Measurements from ENCODE around the gene ZBTB49. TPM values are rescaled to one million over a fixed set of nuclear protein-coding genes. Genes with fewer than 3 reads are reported as not detected.

Gene ZBTB49
- total RNA-seq, 1 experiment from 2014 or later = 5.6 TPM

DNA sequence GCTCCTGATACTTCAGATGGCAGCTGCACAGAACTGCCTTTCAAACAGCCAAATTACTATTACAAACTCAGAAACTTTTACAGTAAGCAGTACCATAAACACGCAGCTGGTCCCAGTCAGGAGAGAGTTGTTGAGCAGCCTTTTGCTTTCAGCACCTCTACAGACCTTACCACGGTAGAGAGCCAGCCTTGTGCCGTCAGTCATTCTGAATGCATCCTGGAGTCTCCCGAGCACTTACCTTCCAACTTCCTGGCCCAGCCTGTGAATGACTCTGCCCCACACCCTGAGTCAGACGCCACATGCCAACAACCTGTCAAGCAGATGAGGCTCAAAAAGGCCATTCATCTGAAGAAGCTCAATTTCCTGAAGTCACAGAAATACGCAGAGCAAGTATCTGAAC is 12.4 kb downstream of the ZBTB49 start:
- no peak for ATAC-seq
- TF ChIP-seq, protein P1, sequence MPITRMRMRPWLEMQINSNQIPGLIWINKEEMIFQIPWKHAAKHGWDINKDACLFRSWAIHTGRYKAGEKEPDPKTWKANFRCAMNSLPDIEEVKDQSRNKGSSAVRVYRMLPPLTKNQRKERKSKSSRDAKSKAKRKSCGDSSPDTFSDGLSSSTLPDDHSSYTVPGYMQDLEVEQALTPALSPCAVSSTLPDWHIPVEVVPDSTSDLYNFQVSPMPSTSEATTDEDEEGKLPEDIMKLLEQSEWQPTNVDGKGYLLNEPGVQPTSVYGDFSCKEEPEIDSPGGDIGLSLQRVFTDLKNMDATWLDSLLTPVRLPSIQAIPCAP (CRISPR knock-in tag; IDR thresholded peaks at IDR 0.05) = no peak
- TF ChIP-seq ARID4B (CRISPR knock-in tag; IDR thresholded peaks at IDR 0.05; ENCODE audit: borderline replicate concordance) (no peak), CBFB (CRISPR knock-in tag; IDR thresholded peaks at IDR 0.05; ENCODE audit: low read depth) (no peak), FOXP1 (CRISPR knock-in tag; IDR thresholded peaks at IDR 0.05; ENCODE audit: borderline replicate concordance) (no peak), IRF2 (CRISPR knock-in tag; IDR thresholded peaks at IDR 0.05; ENCODE audit: borderline replicate concordance, low read depth) (no peak), TCF7 (CRISPR knock-in tag; IDR thresholded peaks at IDR 0.05; ENCODE audit: low read depth) (no peak), ZNF671 (CRISPR knock-in tag; IDR thresholded peaks at IDR 0.05) (no peak), JUN (CRISPR knock-in tag; IDR thresholded peaks at IDR 0.05) (no peak), TEAD1 (CRISPR knock-in tag; IDR thresholded peaks at IDR 0.05) (no peak), NR2C2 (CRISPR knock-in tag; IDR thresholded peaks at IDR 0.05) (no peak)
- TF ChIP-seq, protein P2, sequence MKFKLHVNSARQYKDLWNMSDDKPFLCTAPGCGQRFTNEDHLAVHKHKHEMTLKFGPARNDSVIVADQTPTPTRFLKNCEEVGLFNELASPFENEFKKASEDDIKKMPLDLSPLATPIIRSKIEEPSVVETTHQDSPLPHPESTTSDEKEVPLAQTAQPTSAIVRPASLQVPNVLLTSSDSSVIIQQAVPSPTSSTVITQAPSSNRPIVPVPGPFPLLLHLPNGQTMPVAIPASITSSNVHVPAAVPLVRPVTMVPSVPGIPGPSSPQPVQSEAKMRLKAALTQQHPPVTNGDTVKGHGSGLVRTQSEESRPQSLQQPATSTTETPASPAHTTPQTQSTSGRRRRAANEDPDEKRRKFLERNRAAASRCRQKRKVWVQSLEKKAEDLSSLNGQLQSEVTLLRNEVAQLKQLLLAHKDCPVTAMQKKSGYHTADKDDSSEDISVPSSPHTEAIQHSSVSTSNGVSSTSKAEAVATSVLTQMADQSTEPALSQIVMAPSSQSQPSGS (CRISPR knock-in tag; IDR thresholded peaks at IDR 0.05; ENCODE audit: borderline replicate concordance, low read depth) = no peak
- TF ChIP-seq, protein P3, sequence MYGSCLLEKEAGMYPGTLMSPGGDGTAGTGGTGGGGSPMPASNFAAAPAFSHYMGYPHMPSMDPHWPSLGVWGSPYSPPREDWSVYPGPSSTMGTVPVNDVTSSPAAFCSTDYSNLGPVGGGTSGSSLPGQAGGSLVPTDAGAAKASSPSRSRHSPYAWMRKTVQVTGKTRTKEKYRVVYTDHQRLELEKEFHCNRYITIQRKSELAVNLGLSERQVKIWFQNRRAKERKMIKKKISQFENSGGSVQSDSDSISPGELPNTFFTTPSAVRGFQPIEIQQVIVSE (CRISPR knock-in tag; IDR thresholded peaks at IDR 0.05; ENCODE audit: borderline replicate concordance) = no peak
- TF ChIP-seq, protein P4, sequence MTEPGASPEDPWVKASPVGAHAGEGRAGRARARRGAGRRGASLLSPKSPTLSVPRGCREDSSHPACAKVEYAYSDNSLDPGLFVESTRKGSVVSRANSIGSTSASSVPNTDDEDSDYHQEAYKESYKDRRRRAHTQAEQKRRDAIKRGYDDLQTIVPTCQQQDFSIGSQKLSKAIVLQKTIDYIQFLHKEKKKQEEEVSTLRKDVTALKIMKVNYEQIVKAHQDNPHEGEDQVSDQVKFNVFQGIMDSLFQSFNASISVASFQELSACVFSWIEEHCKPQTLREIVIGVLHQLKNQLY (CRISPR knock-in tag; IDR thresholded peaks at IDR 0.05) = no peak
- ChIA-PET POLR2A (no interaction called here), CTCF (no interaction called here)
- Mint-ChIP-seq H3K4me3 (no peak overlapping the region), H3K27ac (no peak overlapping the region), H3K4me1 (no peaks in the 10 kb centered on the region), H3K36me3 (peaks cover 14% of the 10 kb centered on the region), H3K27me3 (ENCODE audit: low read depth) (no peaks in the 10 kb centered on the region), H3K9me3 (no peaks in the 10 kb centered on the region)
- no peak for DNase-seq (ENCODE audit: low spot score)

DNA sequence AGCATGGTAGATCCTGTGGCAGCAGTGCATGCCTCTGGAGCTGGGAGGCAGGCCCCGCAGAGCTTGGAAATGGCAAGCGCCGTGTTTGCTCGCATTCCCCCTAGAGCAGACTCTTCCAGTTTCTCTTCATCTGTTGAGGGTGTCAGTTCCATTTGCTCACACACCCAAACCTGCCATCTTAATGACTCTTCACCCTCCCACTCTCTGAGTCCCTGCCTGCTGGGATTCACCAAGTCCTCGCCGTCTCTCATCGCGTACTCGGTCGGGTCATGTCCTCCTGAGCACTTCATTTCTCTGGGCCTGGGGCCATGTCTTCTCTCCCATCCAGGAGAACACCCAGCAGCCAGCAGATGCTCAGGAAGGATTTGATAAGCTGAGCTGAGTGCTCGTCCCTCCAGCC is 16.9 kb downstream of the ZBTB49 start:
- Mint-ChIP-seq H3K4me1 (no peaks in the 10 kb centered on the region), H3K4me3 (no peak overlapping the region), H3K27ac (no peak overlapping the region), H3K36me3 (peaks cover 13% of the 10 kb centered on the region), H3K27me3 (ENCODE audit: low read depth) (no peaks in the 10 kb centered on the region), H3K9me3 (no peaks in the 10 kb centered on the region)
- DNase-seq (ENCODE audit: low spot score) (no peak), ATAC-seq (no peak)
- TF ChIP-seq SP1 (CRISPR knock-in tag; conservative IDR thresholded peaks at IDR 0.05) = no peak
- TF ChIP-seq IRF2 (CRISPR knock-in tag; IDR thresholded peaks at IDR 0.05; ENCODE audit: borderline replicate concordance, low read depth) = no peak
- TF ChIP-seq NR1H2 (CRISPR knock-in tag; IDR thresholded peaks at IDR 0.05) = no peak
- TF ChIP-seq, protein P1 (CRISPR knock-in tag; IDR thresholded peaks at IDR 0.05) = no peak
- TF ChIP-seq ETV6 (CRISPR knock-in tag; IDR thresholded peaks at IDR 0.05) = no peak
- TF ChIP-seq ZNF671 (CRISPR knock-in tag; IDR thresholded peaks at IDR 0.05) = no peak
- TF ChIP-seq, protein P5, sequence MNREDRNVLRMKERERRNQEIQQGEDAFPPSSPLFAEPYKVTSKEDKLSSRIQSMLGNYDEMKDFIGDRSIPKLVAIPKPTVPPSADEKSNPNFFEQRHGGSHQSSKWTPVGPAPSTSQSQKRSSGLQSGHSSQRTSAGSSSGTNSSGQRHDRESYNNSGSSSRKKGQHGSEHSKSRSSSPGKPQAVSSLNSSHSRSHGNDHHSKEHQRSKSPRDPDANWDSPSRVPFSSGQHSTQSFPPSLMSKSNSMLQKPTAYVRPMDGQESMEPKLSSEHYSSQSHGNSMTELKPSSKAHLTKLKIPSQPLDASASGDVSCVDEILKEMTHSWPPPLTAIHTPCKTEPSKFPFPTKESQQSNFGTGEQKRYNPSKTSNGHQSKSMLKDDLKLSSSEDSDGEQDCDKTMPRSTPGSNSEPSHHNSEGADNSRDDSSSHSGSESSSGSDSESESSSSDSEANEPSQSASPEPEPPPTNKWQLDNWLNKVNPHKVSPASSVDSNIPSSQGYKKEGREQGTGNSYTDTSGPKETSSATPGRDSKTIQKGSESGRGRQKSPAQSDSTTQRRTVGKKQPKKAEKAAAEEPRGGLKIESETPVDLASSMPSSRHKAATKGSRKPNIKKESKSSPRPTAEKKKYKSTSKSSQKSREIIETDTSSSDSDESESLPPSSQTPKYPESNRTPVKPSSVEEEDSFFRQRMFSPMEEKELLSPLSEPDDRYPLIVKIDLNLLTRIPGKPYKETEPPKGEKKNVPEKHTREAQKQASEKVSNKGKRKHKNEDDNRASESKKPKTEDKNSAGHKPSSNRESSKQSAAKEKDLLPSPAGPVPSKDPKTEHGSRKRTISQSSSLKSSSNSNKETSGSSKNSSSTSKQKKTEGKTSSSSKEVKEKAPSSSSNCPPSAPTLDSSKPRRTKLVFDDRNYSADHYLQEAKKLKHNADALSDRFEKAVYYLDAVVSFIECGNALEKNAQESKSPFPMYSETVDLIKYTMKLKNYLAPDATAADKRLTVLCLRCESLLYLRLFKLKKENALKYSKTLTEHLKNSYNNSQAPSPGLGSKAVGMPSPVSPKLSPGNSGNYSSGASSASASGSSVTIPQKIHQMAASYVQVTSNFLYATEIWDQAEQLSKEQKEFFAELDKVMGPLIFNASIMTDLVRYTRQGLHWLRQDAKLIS (CRISPR knock-in tag; IDR thresholded peaks at IDR 0.05; ENCODE audit: borderline replicate concordance) = no peak
- TF ChIP-seq NR2C2 (CRISPR knock-in tag; IDR thresholded peaks at IDR 0.05) = no peak
- TF ChIP-seq, protein P6, sequence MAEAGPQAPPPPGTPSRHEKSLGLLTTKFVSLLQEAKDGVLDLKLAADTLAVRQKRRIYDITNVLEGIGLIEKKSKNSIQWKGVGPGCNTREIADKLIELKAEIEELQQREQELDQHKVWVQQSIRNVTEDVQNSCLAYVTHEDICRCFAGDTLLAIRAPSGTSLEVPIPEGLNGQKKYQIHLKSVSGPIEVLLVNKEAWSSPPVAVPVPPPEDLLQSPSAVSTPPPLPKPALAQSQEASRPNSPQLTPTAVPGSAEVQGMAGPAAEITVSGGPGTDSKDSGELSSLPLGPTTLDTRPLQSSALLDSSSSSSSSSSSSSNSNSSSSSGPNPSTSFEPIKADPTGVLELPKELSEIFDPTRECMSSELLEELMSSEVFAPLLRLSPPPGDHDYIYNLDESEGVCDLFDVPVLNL (CRISPR knock-in tag; IDR thresholded peaks at IDR 0.05; ENCODE audit: borderline replicate concordance, low read depth) = no peak
- ChIA-PET POLR2A (no interaction called here), CTCF (no interaction called here)
